GM08714 (cell line): Measurements from ENCODE around the gene ATAD5.

ENCODE experiments used
- H3K4me3 ChIP-seq: fragments of 200-500 bp; sonication (Bioruptor generic); 2 replicates; pipeline ENCODE4 v1.5.1; 2014; ENCODE audit warnings: mild to moderate bottlenecking, low read length, inconsistent platforms
- ZNF274 ChIP-seq: IDR thresholded peaks from 2 replicates; pipeline ENCODE4 v1.6.1; 2012; ENCODE audit warnings: mild to moderate bottlenecking, low read depth, low read length

Gene ATAD5

DNA sequence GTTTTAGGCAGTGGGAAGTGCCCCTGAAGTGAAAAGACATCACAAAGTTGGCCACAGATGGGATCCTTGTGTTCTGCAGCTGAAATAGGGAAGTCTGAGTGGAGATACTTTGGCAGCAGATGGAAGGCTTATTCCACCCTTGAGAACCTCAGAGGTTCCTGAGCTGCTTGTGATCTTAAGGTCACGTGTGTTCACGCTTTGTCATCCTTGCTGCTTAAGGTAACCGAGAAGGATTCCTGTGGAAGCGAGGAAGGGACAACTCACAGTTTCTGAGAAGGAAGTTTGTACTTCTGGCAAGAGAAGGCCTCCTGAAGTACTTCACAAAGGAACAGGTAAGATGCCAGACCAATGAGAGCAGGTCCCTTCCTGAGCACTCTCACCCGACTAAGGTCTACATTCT lies 102.2 kb downstream of the ATAD5 start:
- no peak for TF ChIP-seq ZNF274
- H3K4me3 ChIP-seq = no peak overlapping the region

DNA sequence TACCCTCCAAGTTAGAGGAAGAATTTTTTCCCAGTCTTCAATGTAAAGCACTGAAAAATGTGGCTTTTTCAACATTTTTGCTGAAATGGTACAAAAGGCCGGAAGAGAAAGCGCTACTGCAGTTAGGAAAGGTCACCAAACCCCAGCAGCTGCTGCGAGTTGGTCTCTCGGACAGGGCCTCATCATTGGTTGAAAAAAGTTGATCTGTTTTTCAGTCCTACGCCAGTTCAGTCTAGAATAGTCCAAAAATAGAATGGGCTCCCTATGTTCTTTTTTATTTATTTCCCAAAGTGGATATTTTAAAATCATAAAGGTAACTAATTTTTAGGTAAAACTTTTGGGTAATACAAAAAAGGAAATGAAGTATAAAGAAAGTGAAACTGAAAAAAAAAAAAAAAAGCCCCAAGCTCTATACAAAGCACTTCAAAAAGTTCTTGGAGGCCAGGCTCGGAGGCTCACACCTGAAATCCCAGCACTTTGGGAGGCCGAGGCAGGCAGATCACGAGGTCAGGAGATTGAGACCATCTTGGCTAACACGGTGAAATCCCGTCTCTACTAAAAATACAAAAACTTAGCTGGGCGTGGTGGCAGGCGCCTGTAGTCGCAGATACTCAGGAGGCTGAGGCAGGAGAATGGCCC lies 107.4 kb downstream of the ATAD5 start:
- H3K4me3 ChIP-seq = no peak overlapping the region

DNA sequence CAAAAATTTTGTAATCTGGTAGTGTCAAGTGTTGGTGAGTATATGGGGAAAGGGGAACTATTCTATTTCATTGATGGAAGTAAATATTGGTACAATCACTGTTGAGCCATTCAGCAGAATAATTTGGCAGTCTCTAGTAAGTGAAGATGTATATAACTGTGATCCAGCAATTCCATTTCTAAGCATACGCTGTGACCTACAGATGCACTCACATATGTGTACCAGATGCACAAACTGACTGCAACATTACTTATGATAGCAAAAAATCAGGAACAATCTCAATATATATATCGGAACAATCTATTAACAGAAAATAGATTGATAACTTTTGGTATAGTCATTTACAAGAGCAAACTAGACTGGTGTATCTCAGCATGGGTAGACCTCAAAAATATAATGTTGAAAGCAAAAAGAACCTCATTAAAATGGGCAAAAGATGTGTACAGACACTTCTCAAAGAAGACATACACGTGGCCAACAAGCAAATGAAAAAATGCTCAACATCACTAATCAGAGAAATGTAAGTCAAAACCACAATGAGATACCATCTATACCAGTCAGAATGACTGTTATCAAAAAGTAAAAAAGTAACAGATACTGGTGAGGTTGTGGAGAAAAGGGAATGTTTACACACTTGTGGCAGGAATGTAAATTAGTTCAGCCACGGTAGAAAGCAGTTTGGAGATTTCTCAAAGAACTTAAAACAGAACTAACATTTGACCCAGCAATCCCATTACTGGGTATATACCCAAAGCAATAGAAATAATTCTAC lies 110.7 kb downstream of the ATAD5 start:
- no peak overlapping the region for H3K4me3 ChIP-seq
- TF ChIP-seq ZNF274 = no peak

More for the DNA sequence above, 107.4 kb downstream of the ATAD5 start:
- TF ChIP-seq ZNF274 = no peak
